ENCODE measurements around the gene FAM131B.

Gene FAM131B

GRCh38 chr7:143382791-143383641, 20.5 kb upstream of the FAM131B start:
- no peak for DNase-seq (ENCODE audit: low read depth in 3 of 3)

GRCh38 chr7:143382126-143382790, 19.7 kb upstream of the FAM131B start:
- DNase-seq (ENCODE audit: low read depth in 3 of 3) = no peak

- DNase-seq (ENCODE audit: low read depth in 3 of 3) = no peak
Observed at GRCh38 chr7:143381427-143382125, 19.1 kb upstream of the FAM131B start.

GRCh38 chr7:143380646-143381426, 18.3 kb upstream of the FAM131B start, which contains the start of gene ZYX:
ZYX (plus strand) TSS chr7:143381345; CDS start chr7:143381572, 227 bp downstream.
- peak; percentile 72 to 85 (median 76) for DNase-seq (ENCODE audit: low read depth in 3 of 3)

DNA sequence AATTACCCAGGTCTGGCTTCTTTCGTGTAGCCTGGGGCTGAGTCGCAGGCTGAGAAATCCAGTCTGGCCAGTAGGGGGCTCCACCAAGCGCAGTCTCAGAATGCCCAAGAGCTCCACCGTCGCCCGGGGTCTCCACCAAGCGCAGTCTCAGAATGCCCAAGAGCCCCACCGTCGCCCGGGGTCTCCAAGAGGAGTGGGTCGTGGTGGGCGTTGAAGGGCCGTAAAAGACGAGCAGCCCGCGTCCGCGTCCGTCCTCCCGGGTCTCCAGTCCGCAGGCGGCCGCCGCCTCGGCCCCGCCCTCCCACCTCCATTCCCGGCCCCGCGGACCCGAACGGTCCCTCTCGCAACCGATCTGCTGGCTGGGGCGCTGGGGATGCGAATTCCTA, 17.7 kb upstream of the FAM131B start:
- peak; percentile 67 to 87 (median 79) for DNase-seq (ENCODE audit: low read depth in 3 of 3)

GRCh38 chr7:143379611-143380259, 17.2 kb upstream of the FAM131B start:
- DNase-seq (ENCODE audit: low read depth in 3 of 3) = no peak

DNA sequence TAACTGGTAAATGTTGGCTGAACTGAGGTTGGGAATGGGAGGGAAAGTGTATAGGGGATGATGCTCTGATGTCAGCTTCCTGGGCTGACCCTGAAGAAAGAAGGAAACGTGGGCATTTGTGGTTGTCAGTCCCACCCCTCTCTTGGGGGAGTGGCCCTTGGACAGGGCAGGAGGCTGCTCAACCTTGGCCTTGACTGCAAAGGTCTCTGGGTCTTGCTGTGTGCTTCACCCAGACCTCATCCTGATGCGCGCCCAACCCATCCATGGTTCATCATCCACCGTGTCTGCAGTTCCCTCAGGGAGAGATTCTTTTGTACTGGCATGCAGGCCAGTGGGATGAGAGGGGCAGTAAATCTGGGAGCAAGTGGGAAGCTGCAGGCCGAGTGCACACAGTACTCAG, 13.9 kb upstream of the FAM131B start:
- no peak for DNase-seq (ENCODE audit: low read depth in 3 of 3)

GRCh38 chr7:143375298-143376034, 13.0 kb upstream of the FAM131B start:
- DNase-seq (ENCODE audit: low read depth in 3 of 3) = no peak

GRCh38 chr7:143374561-143374960, 12.0 kb upstream of the FAM131B start:
- DNase-seq (ENCODE audit: low read depth in 3 of 3) = no peak

GRCh38 chr7:143373255-143373794, 10.8 kb upstream of the FAM131B start:
- no peak for DNase-seq (ENCODE audit: low read depth in 3 of 3)

DNA sequence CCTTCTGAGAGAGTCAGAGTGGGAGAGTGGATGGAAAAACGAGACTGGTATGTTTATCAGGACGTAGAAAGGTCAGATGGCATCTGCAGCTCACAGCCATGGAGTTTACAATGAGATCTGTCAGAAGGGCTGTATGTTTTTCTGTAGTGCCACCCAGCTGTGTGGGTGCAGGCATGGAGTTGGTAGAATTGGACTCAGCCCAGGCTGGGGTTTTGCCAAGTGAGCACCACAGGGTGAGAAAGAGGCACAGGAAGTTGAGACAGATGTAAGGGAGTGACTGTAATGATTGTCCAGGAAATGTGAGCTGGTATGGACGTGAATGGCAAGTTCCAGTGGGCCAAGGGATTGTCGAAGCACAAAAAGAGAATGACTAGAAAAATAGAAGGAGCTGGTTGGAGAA, 9.6 kb upstream of the FAM131B start:
- peak in 1 of 3 experiments; percentile 44 for DNase-seq (ENCODE audit: low read depth in 3 of 3)

DNA sequence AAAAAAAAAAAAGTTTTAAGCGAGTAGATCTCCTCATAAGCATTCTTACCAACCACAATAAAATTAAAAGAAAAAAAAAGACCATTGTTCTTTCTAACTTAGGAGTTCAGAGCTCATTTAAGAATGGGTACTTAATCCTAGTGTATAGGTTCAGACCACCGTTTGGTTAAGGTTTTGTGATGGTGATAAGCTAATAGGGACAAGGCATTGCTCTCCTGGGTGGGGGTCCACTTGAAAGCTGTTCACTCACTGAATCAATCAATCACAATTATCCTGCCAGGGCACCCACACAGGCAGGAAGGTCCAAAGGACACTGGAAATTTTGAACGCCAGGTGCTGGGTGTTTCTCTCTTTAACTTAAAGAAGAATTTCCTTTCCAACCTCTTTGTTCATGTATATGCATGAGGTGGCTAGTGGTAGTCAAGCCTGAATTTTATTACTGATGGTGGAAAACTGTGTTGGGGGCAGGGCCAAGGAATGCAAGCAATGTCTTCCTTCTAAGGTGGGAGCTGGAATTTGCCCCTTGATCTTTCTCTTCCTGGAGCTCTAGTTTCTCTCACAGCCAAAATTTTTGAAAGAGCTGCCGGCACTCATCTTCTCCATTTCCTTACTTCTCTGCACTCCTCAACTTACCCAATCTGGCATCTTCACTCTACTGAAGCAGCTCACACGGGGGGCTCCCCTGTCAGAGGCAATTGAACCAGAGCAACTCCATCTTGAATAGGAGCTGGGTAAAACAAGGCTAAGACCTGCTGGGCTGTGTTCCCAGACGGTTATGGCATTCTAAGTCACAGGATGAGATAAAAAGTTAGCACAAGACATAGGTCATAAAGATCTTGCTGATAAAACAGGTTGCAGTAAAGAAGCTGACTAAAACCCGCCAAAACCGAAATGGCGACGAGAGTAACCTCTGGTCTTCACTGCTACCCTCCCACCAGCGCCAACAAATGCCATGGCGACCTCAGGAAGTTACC, 7.5 kb upstream of the FAM131B start:
- DNase-seq (ENCODE audit: low read depth in 3 of 3) = no peak

- DNase-seq (ENCODE audit: low read depth in 3 of 3) = no peak
Observed at GRCh38 chr7:143368387-143368786, 5.9 kb upstream of the FAM131B start.

DNA sequence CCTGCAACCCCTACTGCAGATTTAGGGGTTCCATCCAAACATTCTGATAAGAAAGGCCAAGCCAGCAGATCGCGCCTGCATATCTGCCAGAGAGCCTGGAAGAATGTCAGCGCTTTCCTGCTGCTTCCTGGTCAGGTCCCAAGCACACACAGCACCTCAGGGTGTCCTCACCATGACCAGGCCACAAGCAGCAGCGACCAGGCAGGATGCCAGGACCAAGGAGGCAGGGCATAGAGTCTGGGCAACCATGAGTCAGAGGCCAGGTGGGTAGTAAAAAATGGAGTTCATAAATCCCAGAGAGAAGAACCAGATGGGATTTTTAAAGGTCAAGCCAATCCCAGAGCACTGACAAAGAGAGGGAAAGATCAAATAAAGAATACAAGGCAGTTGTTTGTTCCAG, 5.5 kb upstream of the FAM131B start:
- no peak for DNase-seq (ENCODE audit: low read depth in 3 of 3)

DNA sequence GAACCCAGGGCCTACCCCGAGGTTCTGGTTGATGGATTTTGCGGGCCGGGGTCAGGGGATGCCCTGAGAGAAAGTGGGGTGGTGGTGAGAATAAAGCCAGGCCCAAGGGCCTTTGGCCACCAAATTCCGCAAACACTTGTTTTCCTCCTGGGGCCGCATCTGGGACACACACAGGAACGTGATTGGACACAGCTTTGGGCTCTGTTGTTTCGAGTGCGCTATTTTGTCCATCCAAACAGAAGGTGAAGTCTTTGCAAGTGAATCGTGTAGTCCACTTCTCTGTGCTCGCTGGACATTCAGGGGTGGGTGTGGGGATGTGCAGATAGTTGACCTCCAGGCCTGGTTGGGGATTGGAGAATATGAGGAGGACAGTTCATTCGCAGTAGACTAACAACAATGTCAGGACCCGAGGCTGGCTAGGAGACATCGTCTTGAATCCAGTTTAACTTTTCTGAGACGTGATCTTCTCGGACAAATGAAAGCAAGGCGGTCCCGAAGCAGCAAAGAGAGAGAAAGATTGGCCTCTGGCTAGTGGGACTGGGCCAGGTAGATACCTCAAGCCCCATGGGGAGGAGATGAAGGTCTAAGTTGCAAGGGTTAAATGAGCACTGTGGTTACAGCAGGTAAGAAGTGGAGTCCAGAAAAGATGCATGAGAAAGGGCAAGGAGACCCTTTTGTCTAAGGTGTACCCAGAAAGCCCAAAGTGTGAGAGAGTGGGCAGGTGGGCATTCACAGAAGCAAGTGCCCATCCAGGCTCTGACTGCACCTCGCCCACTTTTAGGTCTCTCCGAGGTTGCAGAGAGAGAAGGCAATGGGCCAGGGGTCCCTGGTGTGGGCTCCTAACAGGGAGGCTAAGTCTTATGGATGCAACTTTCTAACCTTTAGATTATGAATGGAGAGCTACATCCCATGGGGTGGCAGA, 764 bp upstream of the FAM131B start:
- no peak for DNase-seq (ENCODE audit: low read depth in 3 of 3)

DNA sequence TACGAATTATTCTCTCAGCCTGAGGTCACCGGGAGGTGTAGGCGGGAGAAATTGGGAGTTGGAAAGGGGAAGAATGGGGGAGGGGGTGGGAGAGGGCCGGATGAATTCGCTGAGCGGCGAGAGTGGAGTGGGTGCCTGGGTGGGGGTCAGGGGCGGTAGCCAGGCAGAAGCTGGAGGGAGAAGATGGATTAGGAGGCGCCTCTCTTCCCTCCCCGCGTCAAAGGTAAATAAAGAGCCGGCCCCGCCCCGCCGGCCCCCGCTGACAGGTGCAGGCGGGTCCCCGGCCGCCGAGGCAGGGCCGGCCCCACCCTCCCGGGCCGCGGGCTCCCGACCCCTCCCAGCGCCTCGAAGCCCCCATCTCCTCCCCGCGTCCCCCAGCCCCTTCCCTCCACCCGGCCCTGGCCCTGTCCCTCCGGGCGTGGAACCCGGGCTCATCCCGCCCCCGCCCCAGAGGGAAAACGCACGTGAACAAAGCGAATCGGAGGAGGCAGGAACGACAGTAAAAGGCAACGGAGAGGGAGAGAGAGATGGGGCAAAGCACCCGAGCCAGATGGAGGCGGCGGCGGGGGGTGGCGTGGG, 872 bp downstream of the FAM131B start:
- DNase-seq (ENCODE audit: low read depth in 3 of 3) = no peak

- DNase-seq (ENCODE audit: low read depth in 3 of 3) = no peak
Observed at GRCh38 chr7:143360788-143361551, 1.5 kb downstream of the FAM131B start.
